ENCODE measurements around the gene ZBTB21.
"Not testable (repeated sequence)": the region's sequence is repeated elsewhere in the genome, so short reads cannot be mapped to it uniquely, and the experiment has no call there.

The ZBTB21 gene

DNA sequence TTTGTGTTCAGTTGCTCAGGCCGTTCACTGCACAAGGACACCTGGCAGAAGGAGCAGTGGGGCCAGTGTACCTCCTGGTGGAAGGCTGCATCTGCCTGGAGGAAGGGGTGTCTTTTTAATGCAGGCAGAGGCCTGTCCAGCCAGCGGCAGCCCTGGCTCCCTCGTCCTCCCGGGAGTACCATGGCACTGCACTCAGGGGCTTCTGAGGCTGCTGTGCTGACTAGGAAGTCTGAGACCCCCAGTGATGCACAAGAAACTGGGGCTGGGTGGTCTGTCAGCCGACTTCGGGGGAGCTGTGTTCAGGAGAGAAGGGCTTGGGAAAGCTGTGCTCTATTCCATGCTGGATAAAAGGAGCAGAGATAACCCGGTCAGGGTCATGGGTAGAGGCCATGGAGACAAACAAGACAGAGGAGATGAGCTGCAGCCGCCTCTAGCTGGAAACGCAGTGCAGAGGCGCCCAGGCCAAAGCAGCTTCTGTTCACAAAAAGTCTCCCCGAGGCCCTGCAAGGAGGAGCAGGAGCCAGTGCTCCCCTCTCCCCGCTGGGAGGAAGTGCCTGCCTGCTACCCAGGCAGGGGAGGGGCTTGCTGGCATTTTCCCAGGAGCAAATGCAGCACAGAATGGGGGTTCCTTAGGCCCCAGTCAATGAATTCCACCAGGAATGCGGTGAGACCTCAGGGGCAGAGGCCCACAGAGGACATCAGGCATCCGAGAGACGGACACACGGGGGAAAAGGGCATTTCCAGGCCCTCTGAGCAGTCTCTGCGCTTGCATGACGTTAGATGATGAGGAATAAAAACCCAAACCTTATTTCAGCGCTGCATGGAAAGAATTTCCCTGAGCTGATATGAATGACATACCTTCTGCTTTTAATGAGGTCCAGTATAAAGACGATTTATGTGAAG, 39.2 kb downstream of the ZBTB21 start:
- no peak for DNase-seq

GRCh38 chr21:41970106-41970391, 40.1 kb downstream of the ZBTB21 start:
- no peak for DNase-seq

DNA sequence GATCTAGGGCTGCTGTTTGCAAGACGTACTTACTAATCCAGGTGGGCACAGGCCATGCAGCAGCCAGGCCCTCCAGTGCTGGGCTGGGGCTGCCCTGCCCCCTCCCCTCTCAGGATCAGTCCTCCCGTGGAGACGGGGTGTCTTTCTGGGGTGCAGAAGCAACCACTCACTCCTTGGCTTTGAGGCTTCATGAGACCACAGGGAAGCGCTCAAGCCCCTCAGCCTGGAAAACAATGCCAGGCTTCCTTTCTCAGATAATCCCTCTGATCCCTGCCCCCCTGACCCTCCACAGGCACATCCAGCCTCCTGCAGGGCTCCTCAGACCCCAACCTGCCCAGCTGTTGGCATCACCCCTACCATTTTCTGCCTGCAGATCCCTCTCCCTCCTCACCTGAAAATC, 42.5 kb downstream of the ZBTB21 start:
- DNase-seq, result no peak

DNA sequence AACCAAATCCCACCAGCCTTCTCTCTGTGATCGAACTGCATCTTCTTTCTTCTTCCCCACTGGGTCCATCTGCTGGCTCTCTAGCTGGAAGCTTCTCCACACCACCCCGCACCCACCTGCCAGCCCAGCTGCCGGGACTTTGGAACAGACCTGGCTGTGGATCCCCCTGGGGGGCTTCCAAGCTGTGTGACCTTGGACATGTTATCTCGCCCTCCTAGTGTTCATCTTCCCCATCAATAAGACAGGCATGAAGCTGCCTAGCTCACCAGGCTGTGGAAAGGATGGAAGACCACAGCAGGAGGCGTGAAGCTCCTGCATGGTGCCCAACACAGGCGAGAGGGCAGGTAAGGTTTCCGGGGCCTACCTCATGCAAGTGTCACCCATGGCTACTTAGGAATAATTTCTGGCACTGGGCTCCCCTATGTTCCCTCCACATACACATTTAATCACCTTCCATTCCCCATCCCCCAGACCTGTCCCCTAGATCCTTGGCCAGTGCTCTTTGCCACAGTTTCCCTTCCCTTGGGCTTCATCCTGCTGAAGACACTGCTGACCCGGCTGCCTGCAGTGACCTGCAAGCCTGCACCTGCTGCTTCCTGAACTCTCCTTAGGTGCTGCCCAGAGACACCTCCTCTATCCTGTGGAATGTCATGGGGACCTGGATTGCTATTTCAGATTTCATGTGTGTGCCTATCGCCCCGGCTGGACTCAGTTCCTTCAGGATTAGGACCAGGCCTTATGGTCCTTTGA, 43.1 kb downstream of the ZBTB21 start:
- DNase-seq, result no peak

- DNase-seq, result no peak
Observed at GRCh38 chr21:41966041-41966833, 43.9 kb downstream of the ZBTB21 start.

- DNase-seq, result no peak
Observed at GRCh38 chr21:41965461-41966013, 44.6 kb downstream of the ZBTB21 start.

DNA sequence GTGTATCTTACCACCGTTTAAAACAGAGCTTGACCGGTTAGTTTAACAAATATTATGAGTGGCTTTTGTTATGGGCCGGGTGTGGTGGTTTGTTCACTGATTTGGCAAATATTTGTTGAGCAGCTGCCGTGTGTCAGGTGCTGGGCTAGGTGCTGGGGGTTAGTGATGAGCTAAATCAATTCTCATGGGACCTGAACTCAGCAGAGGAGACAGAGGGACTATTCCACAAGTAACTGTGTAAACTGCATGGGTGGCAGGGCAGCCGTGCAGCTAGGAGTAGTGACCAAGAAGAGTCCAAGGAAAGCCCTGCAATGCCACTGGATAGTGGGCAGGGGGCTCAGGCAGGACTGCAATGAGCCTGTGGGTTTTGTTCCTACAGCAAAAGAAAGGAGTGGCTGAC, 45.1 kb downstream of the ZBTB21 start:
- no peak for DNase-seq

GRCh38 chr21:41964171-41964570, 46.0 kb downstream of the ZBTB21 start:
- no peak for DNase-seq

GRCh38 chr21:41962425-41962966, 47.7 kb downstream of the ZBTB21 start:
- DNase-seq, result no peak

DNA sequence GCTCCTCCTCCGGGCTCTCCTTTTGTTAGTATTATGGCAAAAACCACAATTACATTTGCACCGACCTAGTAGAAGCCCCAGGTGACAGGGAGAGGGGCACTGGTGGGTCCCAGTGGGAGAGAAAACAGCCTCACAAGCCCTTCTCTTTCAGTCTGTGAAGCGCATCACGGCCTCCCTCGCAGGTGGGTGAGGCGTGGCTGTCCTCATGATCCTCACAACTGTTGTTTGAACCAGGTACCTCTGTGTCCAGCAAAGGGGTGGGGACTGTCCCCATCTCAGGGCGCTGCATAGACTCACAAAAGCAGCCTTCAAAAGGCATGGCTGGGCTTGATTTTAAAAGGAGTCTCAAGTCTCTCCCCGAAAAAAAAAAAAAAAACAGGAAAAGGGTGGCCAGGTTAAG, 48.4 kb downstream of the ZBTB21 start:
- DNase-seq, result no peak

GRCh38 chr21:41961282-41961701, 48.9 kb downstream of the ZBTB21 start:
- DNase-seq, result no peak

DNA sequence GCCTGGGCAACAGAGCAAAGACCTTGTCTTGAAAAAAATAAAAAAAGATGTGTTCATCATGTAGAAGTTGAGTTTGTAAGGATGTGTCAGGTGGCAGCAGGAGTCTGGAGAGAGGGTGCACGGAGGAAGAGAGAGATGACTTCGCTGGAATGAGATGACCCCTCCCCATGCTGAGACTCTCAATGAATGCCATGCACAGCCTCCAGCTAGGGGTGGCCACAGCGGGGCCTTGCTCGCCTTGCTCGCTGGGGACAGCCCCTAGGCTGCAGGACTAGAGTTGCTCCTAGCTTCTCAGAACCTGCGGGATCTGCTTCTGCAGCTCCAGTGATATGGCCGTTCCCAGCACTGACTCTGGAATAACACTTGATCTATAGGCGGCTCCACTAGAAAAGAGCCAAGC, 49.8 kb downstream of the ZBTB21 start:
- DNase-seq, result no peak

DNA sequence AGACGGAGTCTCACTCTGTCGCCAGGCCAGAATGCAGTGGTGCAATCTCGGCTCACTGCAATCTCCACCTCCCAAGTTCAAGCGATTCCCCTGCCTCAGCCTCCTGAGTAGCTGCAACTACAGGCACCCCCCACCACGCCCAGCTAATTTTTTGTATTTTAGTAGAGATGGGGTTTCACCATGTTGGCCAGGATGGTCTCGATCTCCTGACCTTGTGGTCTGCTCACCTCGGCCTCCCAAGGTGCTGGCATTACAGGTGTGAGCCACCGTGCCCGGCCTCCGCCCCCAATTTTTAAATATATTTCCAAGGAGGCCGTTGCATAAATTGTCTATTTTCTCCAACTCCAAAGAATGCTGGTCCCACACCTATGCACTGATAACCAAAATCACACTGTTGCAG, 50.5 kb downstream of the ZBTB21 start:
- not testable (repeated sequence) for DNase-seq

DNA sequence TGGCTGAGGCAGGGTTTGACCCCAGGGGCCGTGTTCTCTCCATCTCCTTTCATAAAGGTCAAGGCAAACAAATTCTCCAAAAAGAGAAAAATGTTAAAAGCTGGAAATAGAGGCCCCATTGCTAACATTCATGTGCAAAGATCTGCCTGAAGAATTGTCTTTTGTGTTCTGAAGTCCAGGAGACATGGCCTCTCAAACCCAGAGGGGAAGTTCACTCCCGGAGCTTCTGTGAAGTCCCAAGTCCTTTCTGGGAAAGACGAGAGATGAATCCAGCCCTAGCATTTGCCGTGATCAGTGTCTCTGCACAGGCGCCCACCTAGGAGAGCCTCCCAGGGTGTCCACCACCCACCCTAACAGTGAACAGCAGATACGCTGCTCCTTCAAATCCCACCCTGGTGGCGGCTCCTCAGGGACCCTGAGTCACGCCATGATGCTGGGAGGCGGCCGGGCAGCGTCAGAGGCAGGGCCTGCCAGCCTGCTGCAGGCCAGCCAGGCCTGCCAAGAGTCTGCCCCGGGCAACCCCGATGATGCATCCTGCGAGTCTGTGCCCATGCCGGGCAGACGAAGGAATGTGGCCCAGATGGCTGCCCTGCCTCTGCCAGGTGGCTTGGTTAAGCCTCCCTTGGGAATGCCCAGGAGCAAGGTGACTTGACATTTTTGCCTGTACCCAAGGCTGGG, 51.1 kb downstream of the ZBTB21 start:
- DNase-seq, result no peak

- DNase-seq, result no peak
Observed at GRCh38 chr21:41957991-41958766, 52.0 kb downstream of the ZBTB21 start.

DNA sequence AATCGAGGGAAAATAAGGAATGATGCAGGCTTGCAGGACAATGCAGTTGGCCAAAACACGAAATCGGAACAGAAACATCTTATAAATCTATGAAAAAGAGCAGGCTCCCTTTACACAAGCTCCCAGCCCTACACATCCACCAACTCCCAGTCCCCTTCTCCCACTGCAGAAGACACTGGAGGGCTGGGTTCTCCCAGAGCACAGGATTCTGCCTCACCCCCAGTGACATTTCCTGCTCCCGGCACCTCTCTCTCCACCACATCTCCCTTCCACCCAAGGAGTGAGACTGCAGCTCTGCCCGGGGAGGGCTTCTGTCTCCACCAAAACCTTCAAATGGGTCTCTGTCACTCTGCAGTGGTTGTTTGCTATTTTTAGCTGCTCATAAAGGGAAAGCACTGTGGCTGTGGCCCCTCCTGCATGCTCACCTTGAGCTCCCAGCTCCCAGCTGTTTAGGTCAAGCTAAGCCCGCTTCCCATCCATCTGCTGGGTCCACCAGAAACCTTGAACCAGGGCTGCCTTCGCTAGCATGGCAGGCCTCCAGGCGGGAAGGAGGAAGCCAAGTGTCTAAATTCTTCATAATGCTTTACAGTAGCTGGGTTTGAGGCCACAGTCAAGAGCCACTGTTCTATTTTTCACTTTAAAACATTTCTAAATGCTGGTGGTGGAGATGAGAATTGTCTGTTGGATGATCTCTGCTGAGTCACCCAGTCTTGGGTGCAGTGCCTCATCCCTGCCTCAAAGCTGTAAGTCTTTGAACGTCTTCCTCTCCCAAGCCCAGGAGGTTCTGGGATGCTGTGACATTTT, 53.0 kb downstream of the ZBTB21 start:
- no peak for DNase-seq

- no peak for DNase-seq
Observed at GRCh38 chr21:41955516-41955915, 54.6 kb downstream of the ZBTB21 start.

GRCh38 chr21:41954654-41955499, 55.3 kb downstream of the ZBTB21 start:
- DNase-seq, result no peak
